ENCODE data around the gene GHDC.

Gene GHDC

DNA sequence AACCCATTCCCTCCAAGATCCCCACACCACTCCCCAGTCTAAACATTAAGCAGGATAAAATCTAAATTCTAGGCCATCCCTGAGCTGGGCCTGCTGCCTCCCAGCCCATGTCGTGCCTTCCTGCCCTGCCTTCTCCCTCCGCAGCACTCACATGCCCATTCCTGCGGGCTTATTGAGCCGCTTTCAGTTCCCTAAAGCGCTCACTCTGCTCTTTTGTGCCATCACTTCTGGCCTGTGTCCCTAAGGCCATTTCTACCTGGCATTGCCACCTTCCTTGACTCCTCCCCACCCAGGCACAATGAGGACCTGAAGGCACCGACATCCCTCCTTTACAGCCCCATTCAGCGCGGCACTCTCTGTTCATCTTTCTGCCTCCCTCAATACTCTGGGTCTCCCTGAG is 26.5 kb downstream of the GHDC start:
- no peak for TF ChIP-seq CTCF (conservative IDR thresholded peaks at IDR 0.05)

GRCh38 chr17:42166196-42166763 is 28.0 kb downstream of the GHDC start:
- no peak overlapping the region for H3K27ac ChIP-seq
- TF ChIP-seq CTCF (conservative IDR thresholded peaks at IDR 0.05) = no peak

More for the DNA sequence above, 26.5 kb downstream of the GHDC start:
- no peak overlapping the region for H3K27ac ChIP-seq

DNA sequence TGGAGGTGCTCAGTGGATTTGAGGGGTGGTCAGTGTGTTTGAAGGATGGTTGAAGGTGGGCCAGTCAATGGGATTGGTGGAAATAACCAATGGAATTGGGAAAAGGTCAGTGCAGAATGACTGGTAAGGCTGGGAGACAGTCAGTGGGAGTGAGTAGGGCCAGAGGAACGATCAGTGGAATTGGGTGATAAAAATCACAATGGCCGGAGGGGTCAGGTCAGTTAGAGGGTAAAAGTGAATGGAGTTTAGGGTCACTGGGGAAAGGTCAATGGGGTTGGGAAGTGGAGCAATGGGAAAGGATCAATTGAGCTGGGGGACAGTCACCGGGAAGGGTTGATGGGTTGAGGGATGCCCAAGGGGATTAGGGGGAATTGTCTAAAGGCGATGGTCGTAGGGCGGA is 28.5 kb downstream of the GHDC start:
- no peak for TF ChIP-seq CTCF (conservative IDR thresholded peaks at IDR 0.05)
- H3K27ac ChIP-seq = no peak overlapping the region

GRCh38 chr17:42163696-42164407 is 30.4 kb downstream of the GHDC start:
- no peak overlapping the region for H3K27ac ChIP-seq
- no peak for TF ChIP-seq CTCF (conservative IDR thresholded peaks at IDR 0.05)

DNA sequence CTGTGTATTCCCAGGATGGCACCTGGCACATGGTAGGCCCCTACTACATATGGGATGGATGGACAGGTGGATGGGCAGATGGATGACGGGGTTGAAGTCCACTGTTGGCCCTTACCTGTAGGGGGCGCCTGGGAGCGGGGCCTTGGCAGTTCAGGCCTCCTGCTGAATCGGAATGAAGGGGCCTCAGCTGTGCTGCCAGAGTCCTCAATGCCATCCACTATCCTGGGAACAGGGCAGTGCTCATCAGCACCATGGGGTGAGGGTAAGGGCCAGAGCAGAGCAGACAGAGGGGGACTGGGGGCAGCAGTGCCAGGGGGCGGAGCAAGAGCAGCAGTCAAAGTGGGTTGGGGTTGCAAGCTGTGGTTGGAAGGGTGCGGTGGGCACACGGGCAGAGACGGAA is 31.2 kb downstream of the GHDC start:
- H3K27ac ChIP-seq = no peak overlapping the region
- TF ChIP-seq CTCF (conservative IDR thresholded peaks at IDR 0.05) = no peak

- H3K27ac ChIP-seq = no peak overlapping the region
- TF ChIP-seq CTCF (conservative IDR thresholded peaks at IDR 0.05) = no peak
Measured at GRCh38 chr17:42160531-42160910, 33.8 kb downstream of the GHDC start.

DNA sequence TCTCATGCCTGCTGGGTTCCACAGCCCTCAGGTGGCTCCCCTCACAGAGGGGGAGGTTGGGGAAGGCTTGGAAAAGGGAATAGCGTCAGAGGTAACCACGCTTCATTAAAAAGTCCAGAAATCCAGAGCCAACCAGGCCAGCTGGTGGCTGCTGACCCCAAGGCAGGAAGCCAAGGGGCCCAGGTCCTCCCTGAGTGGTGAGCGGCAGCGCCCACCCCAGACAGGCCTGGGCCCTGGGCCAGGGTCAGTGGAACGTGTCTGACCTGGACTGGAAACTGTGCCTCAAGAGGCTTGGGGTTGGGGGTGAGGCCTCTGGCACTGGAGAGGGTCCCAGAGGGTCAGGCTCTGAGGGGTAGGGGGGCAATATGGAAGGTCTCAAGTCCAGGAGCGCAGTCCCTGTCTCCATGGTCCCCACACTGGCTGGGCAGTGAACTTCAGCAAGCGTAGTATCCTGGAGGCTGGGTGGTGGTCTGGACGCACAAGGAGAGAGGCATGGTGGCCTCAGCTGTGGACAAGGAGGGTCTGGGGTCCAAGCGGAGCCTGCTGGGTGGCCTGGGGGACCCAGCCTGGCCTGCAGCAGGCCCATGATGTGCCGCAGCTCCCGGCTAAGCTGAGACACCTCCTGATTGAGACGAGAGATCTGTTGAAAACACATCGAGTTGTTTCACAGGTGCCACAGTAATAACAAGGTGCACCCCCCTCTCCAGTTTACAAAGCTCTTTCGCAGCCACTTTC is 34.3 kb downstream of the GHDC start:
- no peak for TF ChIP-seq CTCF (conservative IDR thresholded peaks at IDR 0.05)
- H3K27ac ChIP-seq = no peak overlapping the region

All from VCaP (cell line).